Gastroesophageal sphincter (tissue), 3 donors: ENCODE data around the gene PARP8.

Experiments
- EP300 ChIP-seq: sonication (generic); formaldehyde crosslinking; IDR thresholded peaks from one replicate; pipeline ENCODE4 v1.6.1; 2017; ENCODE audit warnings: antibody characterized with exemption, mild to moderate bottlenecking
- POLR2A ChIP-seq, 2 donors: fragments of 450-650 bp; IDR thresholded peaks; one replicate each; pipeline ENCODE4 v1.6.1; 2017; ENCODE audit warnings: antibody characterized with exemption in 2 of 2, mild to moderate bottlenecking in 2 of 2, moderate library complexity in 1 of 2
- POLR2AphosphoS5 ChIP-seq: sonication (generic); formaldehyde crosslinking; IDR thresholded peaks from one replicate; pipeline ENCODE4 v1.6.1; 2017; ENCODE audit warnings: antibody characterized with exemption
- TF ChIP-seq, protein P1 (sequence below), 4 experiments: fragments of 200-600 bp in 2 of 4; fragments of 450-650 bp in 2 of 4; sonication (generic) in 1 of 4; IDR thresholded peaks; one replicate each; pipeline ENCODE4 v1.5.1; 2017 to 2019; ENCODE audit warnings: antibody characterized with exemption in 4 of 4, mild to moderate bottlenecking in 2 of 4, moderate library complexity in 2 of 4

DNA sequence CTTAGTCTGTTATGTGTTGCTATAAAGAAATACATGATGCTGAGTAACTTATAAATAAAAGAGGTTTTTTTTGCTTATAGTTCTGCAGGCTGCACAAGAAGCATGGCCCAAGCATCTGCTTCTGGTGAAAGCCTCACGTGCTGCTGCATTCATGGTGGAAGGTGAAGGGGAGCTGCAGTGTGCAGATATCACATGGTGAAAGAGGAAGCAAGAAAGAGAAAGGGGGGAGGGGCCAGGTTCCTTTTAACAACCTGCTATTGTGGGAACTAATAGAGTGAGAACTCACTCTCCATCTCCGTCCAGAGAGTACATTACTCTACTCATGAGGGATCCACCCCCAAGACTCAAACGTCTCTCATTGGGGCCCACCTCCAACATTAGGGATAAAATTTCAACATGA lies 12.5 kb upstream of the PARP8 start:
- TF ChIP-seq, protein P1, sequence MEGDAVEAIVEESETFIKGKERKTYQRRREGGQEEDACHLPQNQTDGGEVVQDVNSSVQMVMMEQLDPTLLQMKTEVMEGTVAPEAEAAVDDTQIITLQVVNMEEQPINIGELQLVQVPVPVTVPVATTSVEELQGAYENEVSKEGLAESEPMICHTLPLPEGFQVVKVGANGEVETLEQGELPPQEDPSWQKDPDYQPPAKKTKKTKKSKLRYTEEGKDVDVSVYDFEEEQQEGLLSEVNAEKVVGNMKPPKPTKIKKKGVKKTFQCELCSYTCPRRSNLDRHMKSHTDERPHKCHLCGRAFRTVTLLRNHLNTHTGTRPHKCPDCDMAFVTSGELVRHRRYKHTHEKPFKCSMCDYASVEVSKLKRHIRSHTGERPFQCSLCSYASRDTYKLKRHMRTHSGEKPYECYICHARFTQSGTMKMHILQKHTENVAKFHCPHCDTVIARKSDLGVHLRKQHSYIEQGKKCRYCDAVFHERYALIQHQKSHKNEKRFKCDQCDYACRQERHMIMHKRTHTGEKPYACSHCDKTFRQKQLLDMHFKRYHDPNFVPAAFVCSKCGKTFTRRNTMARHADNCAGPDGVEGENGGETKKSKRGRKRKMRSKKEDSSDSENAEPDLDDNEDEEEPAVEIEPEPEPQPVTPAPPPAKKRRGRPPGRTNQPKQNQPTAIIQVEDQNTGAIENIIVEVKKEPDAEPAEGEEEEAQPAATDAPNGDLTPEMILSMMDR (IDR thresholded peaks at IDR 0.05), result no peak
- no peak for TF ChIP-seq POLR2A (IDR thresholded peaks at IDR 0.05)
- TF ChIP-seq EP300, result no peak
- no peak for TF ChIP-seq POLR2AphosphoS5
